Measurements from ENCODE around the gene POLD3.
A peak's percentile ranks its signal among the peaks of the same experiment; 100 is the strongest.

Gene POLD3, protein sequence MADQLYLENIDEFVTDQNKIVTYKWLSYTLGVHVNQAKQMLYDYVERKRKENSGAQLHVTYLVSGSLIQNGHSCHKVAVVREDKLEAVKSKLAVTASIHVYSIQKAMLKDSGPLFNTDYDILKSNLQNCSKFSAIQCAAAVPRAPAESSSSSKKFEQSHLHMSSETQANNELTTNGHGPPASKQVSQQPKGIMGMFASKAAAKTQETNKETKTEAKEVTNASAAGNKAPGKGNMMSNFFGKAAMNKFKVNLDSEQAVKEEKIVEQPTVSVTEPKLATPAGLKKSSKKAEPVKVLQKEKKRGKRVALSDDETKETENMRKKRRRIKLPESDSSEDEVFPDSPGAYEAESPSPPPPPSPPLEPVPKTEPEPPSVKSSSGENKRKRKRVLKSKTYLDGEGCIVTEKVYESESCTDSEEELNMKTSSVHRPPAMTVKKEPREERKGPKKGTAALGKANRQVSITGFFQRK

DNA sequence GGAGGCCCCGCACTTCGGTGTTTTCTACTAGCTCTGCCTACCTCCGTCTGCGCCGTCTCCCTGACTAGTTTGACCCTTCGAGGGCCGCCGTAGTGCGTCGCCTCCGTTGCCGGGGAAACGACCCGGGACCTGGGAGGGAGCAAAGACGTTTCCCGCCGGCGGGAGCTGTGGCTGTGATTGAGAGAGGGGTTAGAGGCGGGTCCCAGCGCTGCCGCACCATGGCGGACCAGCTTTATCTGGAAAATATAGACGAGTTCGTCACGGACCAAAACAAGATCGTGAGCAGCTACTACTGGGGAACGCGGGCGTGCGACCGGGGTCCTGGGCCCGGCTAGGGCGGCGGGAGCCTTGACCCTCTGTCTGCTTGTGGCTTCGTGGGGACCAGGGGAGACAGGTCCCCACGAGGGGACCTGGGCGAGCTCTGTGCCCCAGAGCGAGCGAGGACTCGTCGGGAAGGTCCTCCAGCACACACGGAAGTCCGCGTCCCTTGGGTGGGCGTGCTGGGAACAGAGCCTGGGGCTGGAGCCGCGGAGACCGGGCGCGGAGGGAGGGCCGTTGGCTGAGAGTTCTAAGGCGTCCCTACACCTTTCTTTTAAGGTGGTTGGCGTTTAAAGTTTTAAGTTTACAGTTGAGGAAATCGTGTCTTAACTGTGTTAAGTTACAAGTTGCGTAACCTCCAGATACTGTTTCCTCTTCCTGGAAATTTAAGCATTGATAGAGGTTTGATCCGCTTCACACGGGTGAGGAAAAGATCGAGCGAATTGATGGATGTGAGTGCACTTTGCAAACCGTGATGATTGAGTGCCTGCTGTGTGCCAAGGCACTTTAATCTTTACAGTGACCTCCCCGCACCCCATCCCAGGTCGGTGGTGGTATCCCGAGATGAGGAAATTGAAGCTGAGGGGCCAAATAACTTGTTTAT is at the start of gene POLD3:
TSS of gene POLD3 (plus strand) at position 142 of the 922 bp plus-strand sequence. CDS start at position 219, 77 bp downstream.
- no peak for FAIRE-seq

DNA sequence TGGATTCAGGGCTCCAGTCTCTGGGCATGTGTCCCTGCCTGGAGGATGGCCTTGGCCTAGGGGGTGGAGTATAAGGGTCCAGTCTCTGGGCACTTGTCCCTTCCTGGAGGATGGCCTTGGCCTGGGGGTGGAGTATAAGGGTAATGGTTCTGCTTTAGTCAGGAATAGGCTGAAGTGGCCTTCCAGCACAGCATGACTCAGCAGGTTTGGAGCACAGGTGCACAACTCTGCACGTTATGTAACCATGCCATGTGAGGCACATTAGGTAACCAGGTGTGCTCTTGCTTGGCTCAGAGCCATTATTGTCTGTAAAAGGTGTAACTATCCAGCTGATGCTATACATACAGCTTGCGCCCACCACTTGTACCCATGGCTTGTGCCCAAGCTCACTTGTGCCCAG is 48.4 kb upstream of the POLD3 start:
- no peak for FAIRE-seq

DNA sequence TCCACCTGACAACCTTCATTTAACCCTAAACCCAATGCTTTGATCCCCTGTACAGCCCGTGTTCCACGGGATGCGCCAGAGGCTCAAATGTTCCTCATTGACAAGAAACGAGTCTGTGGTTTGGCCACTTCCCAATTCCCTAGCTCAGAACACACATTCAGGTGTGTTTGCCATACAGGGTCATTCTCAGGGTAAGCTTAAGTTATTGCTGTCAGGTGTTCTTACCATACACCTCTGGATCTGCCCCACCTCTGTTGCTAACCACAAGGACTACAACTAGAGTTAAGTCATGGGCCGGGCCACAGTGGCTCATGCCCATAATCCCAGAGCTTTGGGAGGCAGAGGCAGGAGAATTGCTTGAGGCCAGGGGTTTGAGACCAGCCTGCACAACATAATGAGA is 45.6 kb upstream of the POLD3 start:
- no peak for FAIRE-seq

DNA sequence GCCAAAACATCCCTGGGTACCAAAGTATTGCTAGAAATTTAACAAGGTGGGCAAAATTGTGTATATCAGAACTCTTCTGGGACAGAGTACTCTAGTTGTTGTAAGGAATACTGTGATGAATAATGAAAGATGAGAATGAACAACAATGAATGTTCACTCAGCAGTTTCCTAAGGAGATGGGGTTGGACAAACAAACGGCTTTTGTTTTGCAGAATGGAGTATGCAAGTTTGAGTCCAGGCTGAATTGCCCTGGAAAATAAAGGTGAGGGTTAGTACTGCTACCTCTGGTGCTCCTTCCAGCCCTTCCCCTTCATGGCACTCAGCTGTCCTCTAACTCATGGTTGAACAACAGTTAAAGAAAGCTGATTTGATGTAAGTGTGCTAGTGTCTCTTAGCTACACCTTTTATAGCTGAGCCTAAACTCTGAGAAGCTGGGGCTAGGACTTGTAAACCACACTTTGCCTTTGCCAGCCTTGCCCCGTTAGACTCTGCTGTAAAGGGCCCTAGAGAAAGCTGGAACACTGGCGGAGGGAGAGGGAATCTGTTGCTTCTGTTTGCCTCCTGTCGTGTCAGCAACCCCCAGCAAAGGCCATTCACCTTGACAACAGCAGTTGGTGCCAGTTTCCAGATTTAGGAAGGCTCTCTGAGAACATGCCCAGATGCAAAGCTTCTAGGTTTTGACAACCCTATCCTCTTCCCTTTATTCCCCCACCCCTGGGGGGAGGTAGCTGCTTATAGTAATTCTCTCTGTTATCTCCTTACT is 41.2 kb upstream of the POLD3 start:
- no peak for FAIRE-seq

DNA sequence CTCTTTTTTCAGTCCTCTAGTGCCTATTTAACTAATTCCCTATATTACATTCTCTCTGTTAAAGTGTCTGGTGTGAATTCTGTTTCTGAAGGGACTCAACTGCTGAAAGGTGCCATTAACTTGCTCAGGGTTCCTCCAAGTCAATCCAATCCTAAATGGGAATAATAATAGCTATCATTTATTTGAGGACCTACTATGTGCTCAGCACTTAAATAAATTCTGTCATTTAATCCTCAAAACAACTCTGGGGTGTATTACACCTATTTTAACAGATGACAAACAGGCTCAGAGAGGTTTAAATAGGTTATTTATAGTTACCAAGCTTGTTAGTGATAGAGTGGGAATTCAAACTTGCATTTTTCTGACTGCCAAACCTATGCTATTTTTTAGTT is 40.6 kb upstream of the POLD3 start:
- FAIRE-seq = no peak

DNA sequence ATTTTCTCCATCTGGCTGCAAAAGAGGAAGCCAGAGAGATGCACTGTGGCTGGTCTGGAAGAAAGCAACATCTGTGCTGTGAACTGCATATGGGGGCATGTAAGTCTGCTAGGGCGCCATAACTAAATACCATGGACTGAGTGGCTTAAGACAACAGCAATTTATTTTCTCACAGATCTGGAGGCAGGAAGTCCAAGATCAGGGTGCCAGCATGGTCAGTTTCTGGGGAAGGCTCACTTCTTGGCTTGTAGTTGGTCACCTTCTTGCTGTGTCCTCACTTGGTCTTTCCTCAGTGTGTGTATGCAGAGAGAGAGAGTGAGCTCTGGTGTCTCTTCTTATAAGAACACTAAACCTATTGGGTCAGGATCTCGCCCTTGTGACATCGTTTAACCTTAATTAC is 34.9 kb upstream of the POLD3 start:
- FAIRE-seq = no peak

- FAIRE-seq = no peak
Observed at GRCh38 chr11:74559110-74559933, 33.1 kb upstream of the POLD3 start.

GRCh38 chr11:74559934-74560309 is 32.5 kb upstream of the POLD3 start:
- no peak for FAIRE-seq

DNA sequence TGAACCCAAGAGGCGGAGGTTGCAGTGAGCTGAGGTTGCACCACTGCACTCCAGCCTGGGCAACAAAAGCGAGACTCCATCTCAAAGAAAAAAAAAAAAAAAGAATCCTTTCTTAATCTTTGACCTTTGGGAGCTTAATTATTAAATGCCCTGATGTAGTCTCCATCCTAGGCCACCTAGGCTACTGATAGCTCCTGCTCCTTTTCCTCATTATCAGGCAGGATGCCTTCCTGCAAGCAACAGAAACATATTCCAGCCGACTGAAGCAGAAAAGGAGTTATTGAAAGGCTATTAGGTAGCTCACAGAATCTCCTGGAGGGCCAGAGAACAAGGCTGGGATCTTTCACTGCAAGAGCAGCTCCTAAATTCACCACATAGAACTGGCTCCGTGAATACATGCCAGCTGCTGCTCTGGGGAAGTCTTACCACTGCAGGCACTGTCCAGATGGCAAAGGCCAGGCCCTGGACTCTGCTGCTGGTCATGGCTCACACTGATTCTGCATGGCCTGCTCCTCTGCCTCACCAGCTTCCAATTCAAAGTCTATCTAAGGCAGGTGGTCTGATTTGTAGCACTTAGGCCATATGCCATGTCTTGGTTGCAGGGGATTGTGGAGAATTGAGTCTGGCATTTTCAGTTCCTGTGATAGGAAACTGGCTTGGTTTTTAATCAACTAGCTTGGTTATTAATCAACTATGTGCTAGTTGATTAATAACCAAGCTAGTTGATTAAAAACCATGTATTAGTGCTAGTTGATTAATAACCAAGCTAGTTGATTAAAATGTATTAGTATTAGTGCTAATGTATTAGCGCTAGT is 26.0 kb upstream of the POLD3 start:
- no peak for FAIRE-seq

- FAIRE-seq = no peak
Observed at GRCh38 chr11:74568028-74568427, 24.4 kb upstream of the POLD3 start.

- peak; percentile 49 for FAIRE-seq
Observed at GRCh38 chr11:74570266-74571061, 21.9 kb upstream of the POLD3 start.

DNA sequence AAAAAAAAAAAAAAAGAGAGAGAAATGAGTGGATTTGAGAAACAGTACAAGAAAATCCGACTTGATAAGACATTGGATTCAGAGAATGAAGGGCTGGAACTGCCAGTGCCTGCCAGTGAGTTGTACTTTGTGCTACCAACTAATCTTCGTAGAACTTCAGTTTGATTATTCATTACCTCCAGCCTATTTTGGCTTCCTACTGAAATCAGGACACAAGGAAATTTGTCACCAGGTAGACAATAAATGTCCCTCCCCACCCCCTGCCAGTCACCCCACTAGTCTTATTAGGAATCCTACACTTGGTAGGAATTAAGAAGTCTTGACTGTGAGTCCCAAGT is 21.4 kb upstream of the POLD3 start:
- FAIRE-seq = no peak

- FAIRE-seq = no peak
Observed at GRCh38 chr11:74572349-74572748, 20.0 kb upstream of the POLD3 start.

DNA sequence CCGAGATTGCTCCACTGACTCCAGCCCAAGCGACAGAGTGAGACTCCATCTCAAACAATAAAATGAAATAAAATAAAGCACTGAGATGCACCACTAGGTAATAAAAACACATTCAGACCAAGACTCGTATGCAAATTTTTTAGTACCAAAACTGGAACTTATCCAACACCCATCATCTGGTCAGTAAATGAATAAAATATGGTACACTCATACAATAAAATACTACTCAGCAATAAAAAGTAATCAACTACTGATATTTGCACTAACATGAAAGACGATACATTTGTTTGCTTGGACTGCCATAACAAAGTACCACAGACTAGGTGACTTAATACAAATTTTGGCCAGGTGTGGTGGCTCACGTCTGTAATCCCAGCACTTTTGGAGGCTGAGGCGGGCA is 17.8 kb upstream of the POLD3 start:
- FAIRE-seq = no peak

- no peak for FAIRE-seq
Observed at GRCh38 chr11:74575999-74576398, 16.4 kb upstream of the POLD3 start.

DNA sequence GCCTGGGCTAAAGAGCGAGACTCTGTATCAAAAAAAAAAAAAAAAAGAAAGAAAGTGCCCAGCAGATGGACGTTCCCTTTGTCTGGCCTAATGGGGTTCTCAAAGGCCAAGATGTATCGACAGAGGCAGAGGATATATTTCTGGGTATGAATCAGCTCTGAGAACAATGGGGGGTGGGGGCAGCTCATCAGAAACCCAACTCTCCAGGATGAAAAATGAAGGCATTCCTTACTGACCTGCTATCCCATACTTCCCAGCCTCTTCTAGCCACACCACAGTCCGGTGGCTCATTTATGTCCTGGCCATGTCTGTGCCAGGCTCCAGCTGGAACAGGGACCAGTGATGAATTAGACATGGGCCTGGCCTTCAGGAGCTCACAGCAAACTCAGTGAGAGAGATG is 15.2 kb upstream of the POLD3 start:
- FAIRE-seq = no peak

GRCh38 chr11:74577624-74578396 is 14.6 kb upstream of the POLD3 start:
- FAIRE-seq = peak; percentile 36

DNA sequence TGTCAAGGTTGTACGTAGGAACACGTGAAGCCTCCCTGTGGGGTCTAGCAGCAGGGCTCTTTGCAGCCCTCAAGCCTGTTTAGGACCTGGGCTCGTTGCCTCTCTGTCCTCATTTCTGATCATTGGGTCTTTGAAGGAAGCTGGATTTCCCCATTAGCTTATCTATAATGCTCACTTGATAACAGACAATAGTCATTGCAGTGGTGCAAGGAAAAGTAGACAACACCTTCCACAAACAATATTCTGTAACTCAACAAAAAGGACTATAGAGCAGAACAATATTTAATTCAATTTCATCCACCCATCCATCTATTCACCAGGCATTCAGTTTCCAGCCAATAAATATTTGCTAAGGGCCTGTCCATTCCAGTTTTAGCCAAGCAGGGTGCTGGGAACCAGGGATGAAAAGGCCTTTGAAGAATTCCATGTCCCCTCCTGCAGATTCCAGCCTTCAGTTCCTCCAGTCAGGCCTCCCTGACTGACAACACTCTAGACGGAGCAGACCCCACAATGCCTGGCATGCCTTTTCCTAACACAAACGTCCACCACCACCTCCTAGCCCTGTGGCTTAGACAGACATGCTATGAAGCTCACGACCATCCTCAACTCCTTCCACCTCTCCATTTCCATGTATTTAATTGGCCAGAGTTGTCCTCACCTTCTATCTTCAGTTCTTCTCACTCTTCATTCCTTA is 12.7 kb upstream of the POLD3 start:
- FAIRE-seq = no peak

DNA sequence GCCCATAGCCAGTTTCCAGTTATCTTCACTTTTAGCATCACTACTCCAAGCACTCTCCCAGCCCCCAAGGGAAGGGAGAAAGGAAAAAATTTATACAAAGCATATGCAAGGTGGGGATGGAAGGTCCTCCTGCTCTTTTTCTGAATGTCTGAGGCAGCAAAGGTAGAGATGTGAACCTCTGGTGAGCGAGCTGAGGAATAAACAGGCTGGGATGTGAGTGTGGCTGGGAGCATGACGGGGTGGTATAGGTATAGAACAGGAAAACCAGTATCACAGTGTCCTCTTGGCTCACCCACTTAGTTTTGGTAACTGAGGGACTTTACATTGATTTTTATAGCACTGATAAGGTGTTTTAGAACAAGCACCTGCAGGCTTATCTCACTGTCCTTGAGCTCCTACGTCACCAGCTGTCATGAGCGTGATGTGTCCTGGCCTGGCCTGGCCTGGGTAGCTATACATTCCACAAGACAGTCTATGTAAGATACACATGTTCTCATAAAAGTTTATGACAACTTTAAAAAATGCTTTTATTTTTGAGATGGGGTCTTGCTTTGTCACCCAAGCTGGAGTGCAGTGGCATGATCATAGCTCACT is 10.3 kb upstream of the POLD3 start:
- no peak for FAIRE-seq
